Activated naive CD4-positive, alpha-beta T cell treated with anti-CD3 and anti-CD28 coated beads, Interleukin-2, amount 10 ng/mL, durations not matched to agents 5 hours and 36 hours (primary cell): ENCODE data around the gene SLX9. TPM values are rescaled to one million over a fixed set of nuclear protein-coding genes. Genes with fewer than 3 reads are reported as not detected.

Experiments
- total RNA-seq, 2 experiments: library from RNA; stranded (reverse); gene quantifications; one replicate each; pipeline ENCODE4 v1.2.3, GENCODE V29; 2021

Gene SLX9, protein sequence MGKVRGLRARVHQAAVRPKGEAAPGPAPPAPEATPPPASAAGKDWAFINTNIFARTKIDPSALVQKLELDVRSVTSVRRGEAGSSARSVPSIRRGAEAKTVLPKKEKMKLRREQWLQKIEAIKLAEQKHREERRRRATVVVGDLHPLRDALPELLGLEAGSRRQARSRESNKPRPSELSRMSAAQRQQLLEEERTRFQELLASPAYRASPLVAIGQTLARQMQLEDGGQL
- 10 to 100 TPM; 39.5 to 41.4 TPM for total RNA-seq

GRCh38 chr21:44939532-44940115 lies at the start of gene SLX9:
Gene SLX9 (plus strand): TSS chr21:44940029. CDS start chr21:44940058, 29 bp downstream.

GRCh38 chr21:44920694-44921604 lies 18.9 kb upstream of the SLX9 start, which contains the start of gene ITGB2:
Gene ITGB2 (minus strand): TSS chr21:44920899. CDS start chr21:44910782, 10,117 bp downstream.

Other genes starting within 250 kb of the SLX9 start
- not detected for gene KRTAP10-12, start 242.9 kb upstream of the SLX9 start, total RNA-seq
- gene TSPEAR, start 228.5 kb upstream of the SLX9 start, total RNA-seq, result not detected
- gene UBE2G2, start 138.2 kb upstream of the SLX9 start, total RNA-seq, result 100 to 1,000 TPM in 1 of 2 experiments, 10 to 100 TPM in 1; 90.1 to 104 TPM
- gene SUMO3, start 122.0 kb upstream of the SLX9 start, total RNA-seq, result 10 to 100 TPM; 77.5 to 83.7 TPM
- 10 to 100 TPM; 74.7 to 79.3 TPM for gene PTTG1IP, start 66.3 kb upstream of the SLX9 start, total RNA-seq
- gene ITGB2, start 19.1 kb upstream of the SLX9 start, total RNA-seq, result 100 to 1,000 TPM; 565 to 569 TPM
- gene ADARB1, start 134.6 kb downstream of the SLX9 start, total RNA-seq, result 10 to 100 TPM; 40.5 to 41.4 TPM